ENCODE measurements around the gene SPESP1. TPM values are rescaled to one million over a fixed set of nuclear protein-coding genes. Genes with fewer than 3 reads are reported as not detected.
"Not testable (repeated sequence)": the region's sequence is repeated elsewhere in the genome, so short reads cannot be mapped to it uniquely, and the experiment has no call there.

SPESP1 gene
- total and polyA plus RNA-seq, 12 donors: 1.6 to 16.5 (median 4.8) TPM

GRCh38 chr15:68966996-68967395 is 36.7 kb downstream of the SPESP1 start:
- Histone ChIP-seq H3K27ac (no peak overlapping the region), H3K4me3 (no peak overlapping the region), H3K4me1 (replicated peaks in 1 of 2) (no peaks in the 10 kb centered on the region), H3K27me3 (no peaks in the 10 kb centered on the region), H3K36me3 (replicated peaks in 1 of 2) (no peaks in the 10 kb centered on the region), H3K9me3 (replicated peaks in 1 of 3) (peaks cover 0 to 10% (median 7%) of the 10 kb centered on the region in 3 donors)
- no peak for DNase-seq
- TF ChIP-seq CTCF (IDR thresholded peaks at IDR 0.05) (no peak), POLR2A (IDR thresholded peaks at IDR 0.05) (no peak)
- intact Hi-C loops (cut with DNase I): no loop called here
- WGBS, 4 donors: 31 to 40% (median 39%) methylated on average over 5 of the region's 5 CpGs

- Histone ChIP-seq H3K27me3 (no peaks in the 10 kb centered on the region), H3K27ac (no peak overlapping the region), H3K4me1 (replicated peaks in 1 of 2) (no peaks in the 10 kb centered on the region), H3K36me3 (replicated peaks in 1 of 2) (no peaks in the 10 kb centered on the region), H3K9me3 (replicated peaks in 1 of 3) (peaks cover 0 to 10% (median 7%) of the 10 kb centered on the region in 3 donors), H3K4me3 (no peak overlapping the region)
- TF ChIP-seq CTCF (IDR thresholded peaks at IDR 0.05): no peak
- no peak for TF ChIP-seq POLR2A (IDR thresholded peaks at IDR 0.05)
- DNase-seq: no peak
- intact Hi-C loops (cut with DNase I): no loop called here
Measured at GRCh38 chr15:68967948-68968347, 37.6 kb downstream of the SPESP1 start.

GRCh38 chr15:68969298-68969697 is 39.0 kb downstream of the SPESP1 start:
- no peak for TF ChIP-seq CTCF (IDR thresholded peaks at IDR 0.05)
- no peak for TF ChIP-seq POLR2A (IDR thresholded peaks at IDR 0.05)
- no peaks in the 10 kb centered on the region for H3K36me3 ChIP-seq (replicated peaks in 1 of 2)
- H3K27ac ChIP-seq: no peak overlapping the region
- H3K4me3 ChIP-seq: no peak overlapping the region
- peaks cover 0 to 10% (median 7%) of the 10 kb centered on the region in 3 donors for H3K9me3 ChIP-seq (replicated peaks in 1 of 3)
- H3K4me1 ChIP-seq (replicated peaks in 1 of 2): no peaks in the 10 kb centered on the region
- intact Hi-C loops (cut with DNase I): no loop called here
- H3K27me3 ChIP-seq: no peaks in the 10 kb centered on the region
- no peak for DNase-seq

- peaks cover 0 to 10% (median 7%) of the 10 kb centered on the region in 3 donors for H3K9me3 ChIP-seq (replicated peaks in 1 of 3)
- no peaks in the 10 kb centered on the region for H3K36me3 ChIP-seq (replicated peaks in 1 of 2)
- no peaks in the 10 kb centered on the region for H3K27me3 ChIP-seq
- H3K4me3 ChIP-seq: no peak overlapping the region
- peak overlapping the region in 1 of 5 donors; percentile 20 for H3K27ac ChIP-seq
- 39 to 52% (median 47%) methylated on average over 4 of the region's 4 CpGs for WGBS, 4 donors
- intact Hi-C loops (cut with DNase I): no loop called here
- no peak for DNase-seq
- TF ChIP-seq POLR2A (IDR thresholded peaks at IDR 0.05) (no peak), CTCF (IDR thresholded peaks at IDR 0.05) (no peak)
- H3K4me1 ChIP-seq (replicated peaks in 1 of 2): no peaks in the 10 kb centered on the region
Measured at GRCh38 chr15:68972201-68973065, 42.1 kb downstream of the SPESP1 start.

- intact Hi-C loops (cut with DNase I); H3K9me3 ChIP-seq (replicated peaks in 1 of 3); H3K4me1 ChIP-seq (replicated peaks in 1 of 2); H3K4me3 ChIP-seq; H3K36me3 ChIP-seq (replicated peaks in 1 of 2); H3K27ac ChIP-seq; H3K27me3 ChIP-seq; DNase-seq: not testable (repeated sequence)
- WGBS, 4 donors: 91 to 98% (median 96%) methylated on average over 13 to 26 of the region's 26 CpGs
Measured at GRCh38 chr15:68975651-68976160, 45.4 kb downstream of the SPESP1 start.

GRCh38 chr15:68977426-68977825 is 47.1 kb downstream of the SPESP1 start:
- intact Hi-C loops (cut with DNase I); H3K27ac ChIP-seq; DNase-seq; H3K9me3 ChIP-seq (replicated peaks in 1 of 3); H3K27me3 ChIP-seq; H3K4me1 ChIP-seq (replicated peaks in 1 of 2); H3K4me3 ChIP-seq; H3K36me3 ChIP-seq (replicated peaks in 1 of 2): not testable (repeated sequence)
- WGBS, 4 donors: 86 to 92% (median 89%) methylated on average over 10 of the region's 10 CpGs
